ENCODE results near the gene ADGRG7.

The ADGRG7 gene

DNA sequence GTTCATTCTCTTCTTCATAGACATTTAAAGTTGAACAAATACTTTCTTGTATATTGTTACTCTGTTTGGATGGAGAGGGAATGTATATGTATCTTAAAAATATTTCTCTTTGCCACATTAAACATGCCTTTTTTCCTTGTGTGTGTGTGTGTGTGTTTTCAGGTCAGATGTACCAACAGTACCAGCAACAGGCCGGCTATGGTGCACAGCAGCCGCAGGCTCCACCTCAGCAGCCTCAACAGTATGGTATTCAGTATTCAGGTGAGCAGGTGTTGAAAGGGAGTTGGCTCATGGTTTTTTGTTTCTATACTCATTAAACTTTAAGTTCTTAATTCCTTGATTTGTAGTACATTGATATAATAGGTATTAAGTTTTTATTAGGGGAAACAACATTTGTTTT is 135.3 kb downstream of the ADGRG7 start:
- no peak for DNase-seq

Measured in hypothalamus (tissue), 51 donors.